HG03457 (cell line): Measurements from ENCODE around the gene FAM181A.

ENCODE experiments used
- ATAC-seq: cut with Tn5 transposase; IDR thresholded peaks from one replicate; pipeline ENCODE4 v1.9.1; 2021; ENCODE audit warnings: moderate number of reproducible peaks; ENCODE audit not compliant: unreplicated experiment

The FAM181A gene

GRCh38 chr14:93947282-93947681 lies 20.1 kb downstream of the FAM181A start:
- no peak for ATAC-seq

GRCh38 chr14:93949511-93950075 lies 22.4 kb downstream of the FAM181A start:
- ATAC-seq, result no peak

GRCh38 chr14:93950948-93951634 lies 23.9 kb downstream of the FAM181A start:
- ATAC-seq, result no peak

DNA sequence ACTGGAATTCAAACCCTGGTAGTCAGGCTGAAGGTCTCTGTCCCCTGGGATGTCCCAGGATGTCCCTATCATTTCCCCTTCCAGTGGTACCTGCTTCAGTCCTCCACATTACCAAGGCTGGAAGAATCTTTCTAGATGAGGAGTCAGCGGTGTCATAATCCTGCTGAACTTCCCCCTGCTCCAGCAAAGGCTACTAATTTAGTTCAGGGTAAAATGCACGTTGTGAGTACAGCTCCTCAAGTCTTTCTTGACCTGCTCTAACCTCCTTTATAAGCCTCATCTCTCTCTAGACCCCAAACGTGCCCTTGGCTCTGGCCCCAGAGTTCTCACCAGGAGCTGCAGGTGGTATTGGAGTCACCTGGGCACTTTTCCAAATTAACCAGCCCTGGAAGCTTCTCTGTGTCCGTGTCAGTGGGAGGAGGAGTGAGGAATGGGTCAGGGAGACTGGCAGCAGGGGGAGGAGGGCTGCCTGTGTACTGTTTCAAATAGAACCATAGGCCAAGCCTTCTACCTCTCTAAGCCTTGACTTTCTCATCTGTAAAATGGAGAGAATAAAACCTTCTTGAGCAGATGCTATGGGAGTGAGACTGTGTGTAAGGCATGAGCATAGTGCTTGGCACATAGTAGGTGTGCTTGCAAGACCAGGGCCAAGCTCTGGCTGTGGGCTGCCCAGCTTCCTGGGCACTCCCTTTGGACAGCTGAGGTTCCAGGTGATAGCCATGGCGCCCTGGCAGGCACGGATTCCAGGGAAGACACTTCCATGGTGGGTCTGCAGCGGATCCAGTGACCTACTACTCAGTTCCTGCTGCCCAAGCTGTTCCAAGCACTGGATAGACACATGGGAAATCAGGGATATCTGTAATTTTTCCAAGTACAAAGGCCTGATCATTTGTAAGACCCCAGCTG lies 24.7 kb downstream of the FAM181A start:
- no peak for ATAC-seq

- ATAC-seq, result no peak
These were observed 25.7 kb downstream of the FAM181A start for GRCh38 chr14:93952829-93953228.

GRCh38 chr14:93953263-93953662 lies 26.1 kb downstream of the FAM181A start:
- ATAC-seq, result no peak

DNA sequence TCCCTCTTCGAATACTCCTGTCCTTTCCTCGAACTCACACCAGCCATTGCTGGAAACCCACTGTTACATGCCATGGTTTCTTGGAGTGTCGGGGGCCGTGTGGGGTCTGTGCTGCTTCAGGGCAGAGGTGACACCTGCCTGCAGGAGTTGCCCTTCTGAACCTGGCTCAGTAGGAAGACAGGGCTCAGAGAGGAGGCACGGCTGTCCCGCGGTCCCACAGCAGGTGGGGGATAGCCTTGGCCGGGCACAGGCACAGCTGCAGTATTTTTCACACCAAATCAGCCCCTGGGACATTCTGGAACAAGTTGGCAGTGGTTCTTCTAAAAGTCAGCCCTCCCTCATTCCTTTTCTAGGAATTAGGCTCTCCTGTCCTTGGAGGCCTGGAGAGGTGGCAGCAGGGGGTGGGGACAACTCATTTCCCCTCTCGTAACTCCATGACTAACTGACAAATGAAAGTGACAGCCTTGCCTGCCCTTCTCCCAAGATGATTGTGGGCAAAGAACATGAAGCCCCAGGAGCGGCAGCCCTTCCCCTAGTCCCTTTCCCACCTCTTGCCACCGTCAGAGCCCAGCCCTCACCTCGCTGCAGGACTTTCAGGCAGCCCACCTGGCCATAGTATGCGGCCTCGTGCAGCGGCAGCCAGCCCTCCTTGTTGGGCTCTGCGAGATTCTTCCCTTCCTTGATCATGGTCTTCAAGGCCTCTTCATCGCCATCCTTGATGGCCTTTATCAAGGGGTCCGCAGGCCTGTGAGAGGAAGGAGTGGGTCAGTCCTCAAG lies 26.8 kb downstream of the FAM181A start:
- no peak for ATAC-seq

DNA sequence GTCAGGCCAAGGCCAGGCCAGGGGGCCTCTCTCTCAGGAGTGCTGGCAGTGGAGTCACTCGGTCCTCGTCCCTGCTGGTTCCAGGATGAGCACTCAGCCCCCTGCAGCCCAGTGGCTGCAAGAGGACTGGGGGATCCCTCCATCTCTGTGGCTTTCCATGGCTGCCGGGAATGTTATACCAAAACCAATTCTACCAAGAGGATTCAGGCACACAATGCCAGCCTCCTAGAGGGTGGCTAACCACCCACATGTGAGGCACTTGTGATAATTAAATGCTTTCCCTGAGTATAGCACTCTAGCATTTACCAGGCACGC lies 27.3 kb downstream of the FAM181A start:
- ATAC-seq, result no peak

DNA sequence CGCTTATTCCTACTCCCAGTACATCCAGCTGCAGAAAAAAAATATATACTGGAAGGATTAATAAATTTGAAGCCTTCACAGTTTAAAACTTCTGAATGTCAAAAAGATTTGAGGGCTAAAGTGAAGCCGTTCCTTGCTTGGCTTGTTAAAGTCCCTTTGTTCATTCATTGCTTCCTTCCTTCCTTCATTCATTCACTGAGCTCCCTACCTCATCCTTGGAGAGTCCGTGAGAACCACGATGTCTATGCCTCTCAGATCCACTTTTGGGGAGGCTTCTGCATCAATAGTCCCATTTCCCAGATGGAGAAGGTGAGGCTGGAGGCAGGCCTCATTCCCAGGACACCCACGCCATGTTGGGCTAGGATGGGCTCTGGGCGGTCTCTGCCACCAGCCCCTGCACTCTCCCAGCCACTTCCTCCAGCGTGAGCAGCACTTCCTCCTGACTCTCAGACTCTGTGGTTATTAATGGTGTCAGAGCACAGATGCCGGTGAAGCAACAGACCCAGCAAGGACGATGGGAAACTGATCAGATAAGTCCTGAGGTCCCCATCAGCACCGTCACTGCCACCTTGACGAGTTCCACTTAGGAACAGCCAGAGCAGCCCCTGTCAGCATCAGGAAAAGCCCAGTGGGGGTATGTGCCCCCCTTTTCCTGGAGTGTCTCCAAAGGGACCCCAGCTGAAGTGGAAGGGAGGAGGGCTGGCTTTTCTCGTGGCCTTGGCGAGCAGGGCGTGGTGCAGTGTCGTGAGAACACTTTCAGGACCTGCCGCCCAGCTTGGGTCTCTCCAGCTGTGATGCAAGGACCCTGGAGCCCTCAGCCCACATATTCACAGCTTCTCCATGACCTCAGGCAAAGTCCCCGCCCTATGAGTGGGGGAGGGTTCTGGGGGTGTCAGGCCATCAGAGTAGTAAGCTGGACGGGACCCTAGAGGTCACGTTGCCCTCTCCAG lies 28.0 kb downstream of the FAM181A start:
- no peak for ATAC-seq

DNA sequence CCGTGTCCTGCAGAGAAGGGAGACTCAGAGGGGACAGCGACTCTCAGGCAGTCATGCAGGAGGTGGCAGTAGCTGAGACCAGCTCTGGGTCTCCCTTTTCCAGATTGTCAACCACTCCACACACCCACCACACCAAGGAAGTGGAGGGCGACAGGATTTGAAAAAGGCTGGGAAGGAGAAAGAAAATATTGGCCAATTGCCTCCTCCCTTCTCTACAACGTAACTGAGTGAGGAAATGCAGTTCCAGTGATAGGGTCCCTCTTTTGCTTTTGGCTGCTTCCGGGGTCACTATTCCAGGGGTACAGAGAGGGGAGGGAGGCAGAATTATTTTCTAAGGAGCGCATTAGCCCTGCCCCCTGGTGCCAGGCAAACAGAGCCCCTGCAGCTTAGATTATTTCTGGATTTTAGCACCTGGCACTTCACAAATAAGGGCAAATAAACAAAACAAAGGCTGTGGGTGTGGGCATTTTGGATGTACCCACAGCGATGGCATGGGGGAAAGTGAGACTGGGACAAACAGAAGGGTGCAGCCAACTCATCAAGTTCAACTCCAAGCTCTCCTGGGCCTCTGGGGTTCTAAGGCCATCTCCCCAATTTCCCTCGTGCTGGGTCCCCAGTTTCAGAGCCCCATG lies 28.8 kb downstream of the FAM181A start:
- no peak for ATAC-seq

- no peak for ATAC-seq
These were observed 29.6 kb downstream of the FAM181A start for GRCh38 chr14:93956514-93957332.

- ATAC-seq, result no peak
These were observed 30.2 kb downstream of the FAM181A start for GRCh38 chr14:93957333-93957710.

DNA sequence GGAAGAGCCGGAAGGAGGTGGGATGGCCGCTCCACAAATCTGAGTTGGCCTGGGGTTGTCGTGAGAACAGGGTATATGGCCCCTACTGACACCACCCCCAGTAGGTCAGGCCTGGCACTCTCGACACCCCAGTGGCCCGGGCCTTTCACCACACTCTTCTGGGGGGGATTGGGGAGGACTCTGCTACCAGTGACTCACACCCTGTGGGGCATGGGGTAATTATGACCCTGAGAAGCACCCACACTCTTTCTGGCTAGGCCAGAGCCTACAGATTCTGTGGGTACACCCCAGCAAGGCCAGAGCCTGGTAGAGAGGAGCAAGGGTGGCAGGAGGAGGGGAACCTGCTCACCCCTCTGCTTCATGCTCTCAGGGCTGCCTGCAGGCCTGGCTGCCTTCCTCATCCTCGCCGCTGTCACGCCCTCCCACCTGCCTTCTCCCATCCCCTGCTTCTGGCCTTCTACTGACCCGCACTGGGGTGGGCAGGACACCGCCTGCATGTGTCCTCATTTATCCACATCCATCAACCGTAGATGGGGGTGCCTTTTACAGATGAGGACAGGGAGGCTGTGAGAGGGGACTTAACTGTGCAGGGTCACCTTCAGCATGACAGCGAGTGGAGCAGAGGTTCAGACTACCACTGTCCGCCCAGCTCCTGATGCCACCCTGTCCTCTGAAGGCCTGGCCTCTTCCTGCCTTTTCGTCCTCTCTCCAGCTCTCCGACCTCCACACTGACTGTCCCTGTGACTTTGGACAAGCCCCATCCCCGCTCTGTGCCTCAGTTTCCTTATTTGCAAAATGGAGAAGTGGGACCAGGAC lies 30.8 kb downstream of the FAM181A start:
- no peak for ATAC-seq

DNA sequence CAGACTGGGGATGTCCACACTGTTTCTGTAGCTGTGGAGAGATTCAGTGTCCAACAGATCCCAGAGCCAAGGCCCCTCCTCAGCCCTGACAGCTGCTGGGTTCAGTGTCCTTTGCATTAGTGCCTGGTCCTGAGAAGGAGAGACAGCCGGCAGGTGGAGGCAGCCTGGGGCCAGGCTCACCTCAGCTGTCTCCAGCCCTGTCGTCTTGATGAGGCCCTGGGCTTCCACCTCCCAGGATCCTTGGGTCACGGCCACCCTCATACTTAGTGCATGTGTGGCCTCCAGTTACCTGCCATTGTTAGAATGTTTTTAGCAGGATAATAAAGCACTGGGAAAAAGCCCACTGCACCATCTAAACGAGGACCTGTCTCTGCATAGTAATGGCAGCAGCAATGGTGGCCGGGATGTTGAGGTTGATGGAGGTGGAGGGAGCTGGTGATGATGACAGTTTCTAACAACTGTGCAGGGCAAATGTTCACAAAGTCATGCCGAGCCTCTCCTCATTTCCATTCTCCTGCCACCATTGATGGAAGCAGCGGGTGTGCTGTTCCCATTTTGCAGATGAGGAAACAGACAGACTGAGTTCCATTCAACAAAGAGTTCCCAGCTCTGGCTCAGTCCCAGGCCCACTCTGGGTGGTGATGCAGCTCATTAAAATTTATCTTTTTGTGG lies 31.6 kb downstream of the FAM181A start:
- ATAC-seq, result no peak

DNA sequence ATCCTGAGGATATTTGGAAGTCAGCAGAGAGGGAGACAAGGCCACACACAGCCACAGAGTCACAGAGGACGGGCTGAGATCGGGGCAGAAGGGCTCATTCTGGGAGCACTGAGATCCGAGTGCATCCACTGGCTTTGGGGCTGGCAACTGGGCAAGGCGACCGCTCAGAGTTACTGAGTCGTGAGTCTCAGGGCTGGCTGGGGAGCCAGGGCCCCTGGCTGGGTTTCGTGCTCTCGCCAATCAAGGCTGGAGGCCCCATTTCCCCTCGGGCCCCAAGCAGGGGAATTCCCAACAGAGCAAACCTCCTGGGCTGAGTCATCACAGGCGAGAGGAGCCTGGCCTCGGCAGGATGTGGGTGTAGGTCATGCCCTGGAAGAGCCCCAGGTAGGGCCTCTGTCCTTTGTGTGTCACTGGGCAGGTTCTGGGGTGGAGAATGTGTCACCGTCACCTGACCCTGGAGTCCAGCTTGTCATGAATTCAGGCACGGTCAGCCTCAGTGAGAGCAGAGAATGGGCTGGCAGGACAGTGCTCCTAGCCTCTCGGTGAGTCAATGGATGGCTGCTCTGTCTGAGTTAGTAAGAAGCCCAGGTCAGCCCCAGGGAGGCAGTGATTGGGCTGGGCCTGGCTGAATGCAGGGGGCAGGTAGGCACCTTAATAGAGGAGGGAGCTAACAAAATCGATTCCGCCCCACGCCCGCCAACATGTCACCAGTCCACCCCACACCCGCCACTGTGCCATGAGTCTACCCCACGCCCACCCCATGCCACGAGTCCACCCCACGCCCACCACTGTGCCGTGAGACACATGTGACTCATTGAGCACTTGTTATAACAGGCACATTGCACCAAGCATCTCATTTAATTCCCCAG lies 32.3 kb downstream of the FAM181A start:
- peak; percentile 65 for ATAC-seq

- ATAC-seq, result no peak
These were observed 32.9 kb downstream of the FAM181A start for GRCh38 chr14:93960108-93960475.
